ENCODE measurements around the gene PHF10. TPM values are rescaled to one million over a fixed set of nuclear protein-coding genes. Genes with fewer than 3 reads are reported as not detected.

The PHF10 gene
- total and polyA plus RNA-seq, 2 donors (not counting 3 experiments of a cell fraction or from before 2014, with no cell fraction given) = 19.1 to 62.4 TPM

- Histone ChIP-seq H3K79me2 (ENCODE audit: control insufficient read depth, insufficient read depth, low read length) (peaks cover 21% of the 10 kb centered on the region), H3K9ac (replicated peaks; ENCODE audit: extremely low read depth, insufficient read depth, low read length) (peak overlapping the region; percentile 96), H3K4me3 (replicated peaks in 1 of 3; ENCODE audit: insufficient read depth in 1 of 3, low read depth in 1 of 3, low read length in 3 of 3) (peak overlapping the region; percentile 25 to 95 (median 54)), H3K9me1 (replicated peaks; ENCODE audit: control insufficient read depth, extremely low read depth, insufficient read depth, low read length) (no peaks in the 10 kb centered on the region), H3K4me2 (ENCODE audit: insufficient read depth, low read length) (peak overlapping the region; percentile 58), H3K27ac (ENCODE audit: insufficient read depth, low read depth, low read length) (peak overlapping the region; percentile 95), H3K4me1 (ENCODE audit: control insufficient read depth, extremely low read depth, insufficient read depth, low read length) (peaks cover 28% of the 10 kb centered on the region), H3K36me3 (ENCODE audit: control insufficient read depth in 2 of 2, extremely low read depth in 1 of 2, insufficient read depth in 2 of 2, low read length in 2 of 2) (no peaks in the 10 kb centered on the region), H3K27me3 (ENCODE audit: control insufficient read depth in 2 of 2, insufficient read depth in 2 of 2, low read length in 2 of 2) (no peaks in the 10 kb centered on the region), H4K20me1 (replicated peaks; ENCODE audit: control insufficient read depth, extremely low read depth, insufficient read depth, low read length) (no peaks in the 10 kb centered on the region), H3K9me3 (replicated peaks; ENCODE audit: control insufficient read depth, insufficient read depth, low read length) (no peaks in the 10 kb centered on the region), H2AFZ (ENCODE audit: low read depth, low read length) (peak overlapping the region; percentile 80)
- intact Hi-C loops (cut with micrococcal nuclease) (loop anchor here (1.0 to 10.0 kb wide), 4 partner anchors 26 to 828 kb away; partner anchors contain the start of genes DYNLT2, ERMARD and PSMB1), dilution Hi-C loops (cut with MboI; ENCODE audit: extremely low pct_ligation_motif_present, low sequenced_read_pairs) (no loop called here)
- TF ChIP-seq JUN (IDR thresholded peaks at IDR 0.05; ENCODE audit: borderline replicate concordance, insufficient read depth, insufficient read length, low read depth) = peak; percentile 55
- TF ChIP-seq GATA2 (IDR thresholded peaks at IDR 0.05; ENCODE audit: insufficient read depth, insufficient read length, low read depth, low read length) = peak; percentile 71
- no peak for TF ChIP-seq POLR2A (IDR thresholded peaks at IDR 0.05; ENCODE audit: low read depth, low read length)
- TF ChIP-seq FOS (IDR thresholded peaks at IDR 0.05; ENCODE audit: borderline replicate concordance, insufficient read depth, low read length) = peak; percentile 70
- peak; percentile 29 for TF ChIP-seq MAX (IDR thresholded peaks at IDR 0.05; ENCODE audit: insufficient read depth, insufficient read length)
- CTCF ChIA-PET = interaction anchor here (1.1 to 1.8 kb wide), 5 partner anchors 15 to 64 kb away, joined by 3 to 9 read pairs (median 3); partner anchors contain the start of genes C6orf120, DYNLT2, ERMARD and WDR27
- POLR2A ChIA-PET = no interaction called here
- DNase-seq (ENCODE audit: low read depth, low spot score) (peak; percentile 87), FAIRE-seq (peak; percentile 88)
- BruUV-seq (replicated peaks) = TSS peak; percentile 13
Measured at GRCh38 chr6:169725125-169726048, 1.1 kb upstream of the PHF10 start.
